Vagina (tissue), 2 donors: Measurements from ENCODE around the gene SLC66A2.

Experiments used
- CTCF ChIP-seq, 3 experiments: fragments of 450-650 bp in 2 of 3; fragments of 200-600 bp in 1 of 3; sonication (generic) in 1 of 3; IDR thresholded peaks; one replicate each; pipeline ENCODE4 v1.5.1; 2017 to 2019; ENCODE audit warnings: antibody characterized with exemption in 3 of 3, mild to moderate bottlenecking in 2 of 3, moderate library complexity in 2 of 3
- POLR2A ChIP-seq, 2 donors: fragments of 450-650 bp; IDR thresholded peaks; one replicate each; pipeline ENCODE4 v1.6.1; 2017; ENCODE audit warnings: antibody characterized with exemption in 2 of 2, mild to moderate bottlenecking in 2 of 2, moderate library complexity in 2 of 2

- TF ChIP-seq CTCF (IDR thresholded peaks at IDR 0.05) (no peak), POLR2A (IDR thresholded peaks at IDR 0.05) (no peak)
Observed at GRCh38 chr18:79953971-79954651, 2.7 kb upstream of the SLC66A2 start.
